Neuronal stem cell (in vitro differentiated cells): Measurements from ENCODE around the gene DACH2.

Experiments
- DNase-seq: peaks from one replicate; pipeline ENCODE4 v3.0.0-alpha.2; 2013; ENCODE audit warnings: low spot score
- H2AFZ ChIP-seq: one replicate; pipeline ENCODE4 v1.6.1; 2013; ENCODE audit warnings: mild to moderate bottlenecking, low read length, inconsistent platforms
- H2AK5ac ChIP-seq: 2 replicates; pipeline ENCODE4 v1.6.1; 2013; ENCODE audit warnings: low read depth, mild to moderate bottlenecking, inconsistent platforms, low read length, moderate library complexity, mixed read lengths
- H2BK120ac ChIP-seq: 2 replicates; pipeline ENCODE4 v1.6.1; 2013; ENCODE audit warnings: low read depth, mild to moderate bottlenecking, inconsistent platforms, low read length, moderate library complexity, mixed read lengths
- H2BK12ac ChIP-seq: one replicate; pipeline ENCODE4 v1.6.1; 2013; ENCODE audit warnings: low read length, inconsistent platforms
- H2BK15ac ChIP-seq: 2 replicates; pipeline ENCODE4 v1.6.1; 2013; ENCODE audit warnings: mild to moderate bottlenecking, low read length, inconsistent platforms, mixed read lengths
- H2BK5ac ChIP-seq: one replicate; pipeline ENCODE4 v1.6.1; 2013; ENCODE audit warnings: inconsistent platforms, mild to moderate bottlenecking, low read length, moderate library complexity
- H3K14ac ChIP-seq: one replicate; pipeline ENCODE4 v1.6.1; 2013; ENCODE audit warnings: low read length, inconsistent platforms
- H3K18ac ChIP-seq: 2 replicates; pipeline ENCODE4 v1.6.1; 2013; ENCODE audit warnings: low read length, inconsistent platforms
- H3K23ac ChIP-seq: 2 replicates; pipeline ENCODE4 v1.6.1; 2013; ENCODE audit warnings: low read depth, mild to moderate bottlenecking, mixed read lengths, low read length, inconsistent platforms; ENCODE audit not compliant: poor library complexity
- H3K27ac ChIP-seq: replicated peaks from 3 replicates; pipeline ENCODE4 v1.5.1; 2013; ENCODE audit warnings: low read length, inconsistent platforms
- H3K27me3 ChIP-seq, 3 experiments: 2 replicates each; pipeline ENCODE4 v1.6.1; 2013; ENCODE audit warnings: low read length in 3 of 3, mild to moderate bottlenecking in 2 of 3, inconsistent platforms in 1 of 3, low read depth in 1 of 3, mixed read lengths in 1 of 3, moderate library complexity in 1 of 3; ENCODE audit not compliant: control insufficient read depth in 3 of 3, insufficient read depth in 3 of 3
- H3K36me3 ChIP-seq, 2 donors: replicated peaks in 1 of 2; 2 replicates each; pipeline ENCODE4 v1.6.1; 2013; ENCODE audit warnings: low read length in 2 of 2; ENCODE audit not compliant: control insufficient read depth in 2 of 2, insufficient read depth in 2 of 2
- H3K4ac ChIP-seq: 2 replicates; pipeline ENCODE4 v1.6.1; 2013; ENCODE audit warnings: inconsistent platforms, mild to moderate bottlenecking, low read length, moderate library complexity
- H3K4me1 ChIP-seq, 2 donors: 1 replicate in 1 of 2; 2 replicates in 1 of 2; pipeline ENCODE4 v1.6.1; 2013; ENCODE audit warnings: low read length in 2 of 2, low read depth in 1 of 2; ENCODE audit not compliant: control insufficient read depth in 2 of 2, insufficient read depth in 1 of 2
- H3K4me2 ChIP-seq: one replicate; pipeline ENCODE4 v1.6.1; 2013; ENCODE audit warnings: mild to moderate bottlenecking, low read length, inconsistent platforms; ENCODE audit not compliant: insufficient read depth, poor library complexity, severe bottlenecking
- H3K4me3 ChIP-seq, 2 donors: 2 replicates each; pipeline ENCODE4 v1.5.1; 2013; ENCODE audit warnings: low read length in 2 of 2, mild to moderate bottlenecking in 2 of 2, inconsistent platforms in 1 of 2, moderate library complexity in 1 of 2
- H3K79me1 ChIP-seq: one replicate; pipeline ENCODE4 v1.6.1; 2013; ENCODE audit warnings: low read depth, mild to moderate bottlenecking, inconsistent platforms, low read length, moderate library complexity
- H3K9ac ChIP-seq: one replicate; pipeline ENCODE4 v1.6.1; 2013; ENCODE audit warnings: mild to moderate bottlenecking, low read depth, low read length, inconsistent platforms; ENCODE audit not compliant: poor library complexity
- H3K9me3 ChIP-seq, 2 donors: replicated peaks in 1 of 2; 2 replicates each; pipeline versions ENCODE3 to v1.6.1; 2013; ENCODE audit warnings: low read length in 2 of 2, mild to moderate bottlenecking in 2 of 2, inconsistent platforms in 1 of 2, low read depth in 1 of 2, mixed read lengths in 1 of 2, moderate library complexity in 1 of 2; ENCODE audit not compliant: control insufficient read depth in 2 of 2, insufficient read depth in 1 of 2
- H4K8ac ChIP-seq: one replicate; pipeline ENCODE4 v1.6.1; 2013; ENCODE audit warnings: low read depth, mild to moderate bottlenecking, inconsistent platforms, low read length, moderate library complexity
- H4K91ac ChIP-seq: one replicate; pipeline ENCODE4 v1.6.1; 2013; ENCODE audit warnings: low read length, low read depth, mild to moderate bottlenecking, inconsistent platforms; ENCODE audit not compliant: poor library complexity
- WGBS, 2 donors: extraction: QIAGEN DNeasy Blood & Tissue Kit; methylation state at CpG; one replicate each; pipeline ENCODE4 v1.1.7; 2013; ENCODE audit warnings: missing lambda C conversion rate in 2 of 2, mixed read lengths in 1 of 2; ENCODE audit not compliant: insufficient read length in 2 of 2, insufficient replicate concordance in 1 of 2; ENCODE audit errors: extremely low coverage in 2 of 2; 5-methylcytosine and 5-hydroxymethylcytosine counted together

DACH2 gene

GRCh38 chrX:86806786-86807185 lies 658.5 kb downstream of the DACH2 start:
- Histone ChIP-seq H3K4me2 (no peak overlapping the region), H3K4me3 (no peak overlapping the region), H2BK15ac (no peak overlapping the region), H3K18ac (no peak overlapping the region), H2AFZ (no peak overlapping the region), H4K91ac (no peak overlapping the region), H3K36me3 (no peaks in the 10 kb centered on the region), H3K4me1 (no peaks in the 10 kb centered on the region), H2BK120ac (no peak overlapping the region), H2BK5ac (no peak overlapping the region), H3K27me3 (no peaks in the 10 kb centered on the region), H3K79me1 (no peaks in the 10 kb centered on the region), H2AK5ac (no peak overlapping the region), H3K9me3 (no peaks in the 10 kb centered on the region), H3K4ac (no peak overlapping the region), H3K14ac (no peak overlapping the region), H3K23ac (no peak overlapping the region), H2BK12ac (no peak overlapping the region), H4K8ac (no peak overlapping the region), H3K27ac (no peak overlapping the region), H3K9ac (no peak overlapping the region)
- no peak for DNase-seq
- no CpG with 5 or more reads among the region's 2 CpGs for WGBS, 2 donors

DNA sequence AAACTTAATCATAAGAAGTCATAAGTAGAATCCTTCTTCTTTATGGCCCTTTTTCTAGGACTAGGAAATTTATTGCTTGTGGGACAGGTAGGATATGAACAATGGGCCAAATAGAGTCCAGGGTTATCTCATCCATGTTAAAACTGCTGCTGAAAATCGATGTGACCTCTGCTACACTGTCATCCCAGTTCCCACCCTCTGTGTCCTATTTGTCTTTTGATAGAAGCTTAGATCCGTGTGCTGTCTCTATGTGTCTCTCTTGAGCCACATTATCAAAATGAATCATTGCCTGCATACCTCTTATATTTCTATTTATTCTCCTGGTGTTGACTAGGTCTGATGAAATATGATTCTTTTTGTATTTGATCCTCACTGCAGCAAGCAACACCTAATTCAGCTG lies 661.4 kb downstream of the DACH2 start:
- Histone ChIP-seq H2BK120ac (no peak overlapping the region), H4K8ac (no peak overlapping the region), H3K14ac (no peak overlapping the region), H2BK5ac (no peak overlapping the region), H3K79me1 (no peaks in the 10 kb centered on the region), H3K9me3 (no peaks in the 10 kb centered on the region), H3K4ac (no peak overlapping the region), H3K36me3 (no peaks in the 10 kb centered on the region), H2AFZ (no peak overlapping the region), H4K91ac (no peak overlapping the region), H3K27ac (no peak overlapping the region), H3K4me1 (no peaks in the 10 kb centered on the region), H3K9ac (no peak overlapping the region), H3K4me2 (no peak overlapping the region), H3K23ac (no peak overlapping the region), H2AK5ac (no peak overlapping the region), H3K27me3 (no peaks in the 10 kb centered on the region), H3K18ac (no peak overlapping the region), H3K4me3 (no peak overlapping the region), H2BK12ac (no peak overlapping the region), H2BK15ac (no peak overlapping the region)
- DNase-seq = no peak
- no CpG with 5 or more reads among the region's 2 CpGs for WGBS, 2 donors

GRCh38 chrX:86829786-86830185 lies 681.5 kb downstream of the DACH2 start:
- no peak overlapping the region for H2AK5ac ChIP-seq

DNA sequence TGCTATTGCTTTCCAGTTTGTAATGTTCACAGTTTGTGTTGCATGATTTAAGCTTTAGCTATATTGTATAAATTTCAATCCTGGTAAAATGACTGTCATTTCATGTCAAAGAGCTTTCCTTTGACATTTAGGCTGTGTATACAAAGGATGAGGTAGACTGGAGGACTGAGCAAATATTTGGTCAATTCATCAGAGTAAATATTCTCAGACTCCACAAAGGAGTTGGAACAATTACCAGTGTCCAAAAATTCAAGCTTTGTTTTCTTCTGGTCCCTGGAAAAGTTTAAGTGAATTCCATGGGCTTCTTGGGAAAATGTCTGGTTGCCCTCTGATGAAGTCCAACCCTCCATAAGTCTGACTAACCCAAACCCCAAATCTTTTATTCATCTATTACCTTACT lies 682.4 kb downstream of the DACH2 start:
- no peak overlapping the region for H3K4ac ChIP-seq
- no peak overlapping the region for H2BK120ac ChIP-seq
- H3K27ac ChIP-seq = no peak overlapping the region
- no peak overlapping the region for H4K8ac ChIP-seq
- no peak overlapping the region for H4K91ac ChIP-seq
- no peak overlapping the region for H2AK5ac ChIP-seq
- H2BK12ac ChIP-seq = no peak overlapping the region
- H3K9me3 ChIP-seq = no peaks in the 10 kb centered on the region
- no peak overlapping the region for H2BK5ac ChIP-seq
- no peaks in the 10 kb centered on the region for H3K36me3 ChIP-seq
- H3K4me2 ChIP-seq = no peak overlapping the region
- no peaks in the 10 kb centered on the region for H3K27me3 ChIP-seq
- H3K4me3 ChIP-seq = no peak overlapping the region
- H2BK15ac ChIP-seq = no peak overlapping the region
- H2AFZ ChIP-seq = no peak overlapping the region
- H3K9ac ChIP-seq = no peak overlapping the region
- no peak overlapping the region for H3K18ac ChIP-seq
- H3K23ac ChIP-seq = no peak overlapping the region
- H3K14ac ChIP-seq = no peak overlapping the region
- no peak for DNase-seq
- H3K79me1 ChIP-seq = no peaks in the 10 kb centered on the region
- no peaks in the 10 kb centered on the region for H3K4me1 ChIP-seq

More at GRCh38 chrX:86829786-86830185, 681.5 kb downstream of the DACH2 start:
- Histone ChIP-seq H3K4me3 (no peak overlapping the region), H3K18ac (no peak overlapping the region), H3K79me1 (no peaks in the 10 kb centered on the region), H2BK120ac (no peak overlapping the region), H3K14ac (no peak overlapping the region), H3K9me3 (no peaks in the 10 kb centered on the region), H3K27me3 (no peaks in the 10 kb centered on the region), H2AFZ (no peak overlapping the region), H3K9ac (no peak overlapping the region), H3K27ac (no peak overlapping the region), H3K4ac (no peak overlapping the region), H3K4me2 (no peak overlapping the region), H2BK15ac (no peak overlapping the region), H3K4me1 (no peaks in the 10 kb centered on the region), H4K91ac (no peak overlapping the region), H3K36me3 (no peaks in the 10 kb centered on the region), H3K23ac (no peak overlapping the region), H4K8ac (no peak overlapping the region), H2BK12ac (no peak overlapping the region), H2BK5ac (no peak overlapping the region)
- no CpG with 5 or more reads among the region's 2 CpGs for WGBS, 2 donors
- DNase-seq = no peak
